Activated CD4-positive, CD25-positive, alpha-beta regulatory T cell treated with anti-CD3 and anti-CD28 coated beads, Interleukin-2, amount 50 U/mL, for 72 hours (primary cell): ENCODE data around the gene PPIE.
"Not testable (repeated sequence)": the region's sequence is repeated elsewhere in the genome, so short reads cannot be mapped to it uniquely, and the experiment has no call there.

Experiments
- DNase-seq: peaks from one replicate; pipeline ENCODE4 v3.0.0; 2021

PPIE gene

DNA sequence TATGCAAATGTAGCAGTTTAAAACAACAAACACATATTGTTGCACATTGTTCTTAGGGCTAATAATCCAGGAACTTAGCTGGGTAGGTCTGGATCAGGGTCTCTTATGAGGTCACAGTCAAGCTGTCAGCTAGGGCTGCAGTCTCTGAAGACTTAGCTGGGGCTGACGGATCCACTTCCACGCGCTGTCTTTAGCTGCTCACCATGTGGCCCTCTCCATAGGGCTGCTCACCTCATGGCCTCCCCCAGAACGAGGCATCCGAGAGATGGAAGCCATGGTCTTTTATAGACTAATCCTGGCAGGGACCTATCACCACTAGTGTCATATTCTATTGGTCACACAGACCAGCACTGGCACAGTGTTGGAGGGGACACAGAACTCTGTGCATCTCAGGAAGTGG lies 41.1 kb downstream of the PPIE start:
- DNase-seq: no peak

DNA sequence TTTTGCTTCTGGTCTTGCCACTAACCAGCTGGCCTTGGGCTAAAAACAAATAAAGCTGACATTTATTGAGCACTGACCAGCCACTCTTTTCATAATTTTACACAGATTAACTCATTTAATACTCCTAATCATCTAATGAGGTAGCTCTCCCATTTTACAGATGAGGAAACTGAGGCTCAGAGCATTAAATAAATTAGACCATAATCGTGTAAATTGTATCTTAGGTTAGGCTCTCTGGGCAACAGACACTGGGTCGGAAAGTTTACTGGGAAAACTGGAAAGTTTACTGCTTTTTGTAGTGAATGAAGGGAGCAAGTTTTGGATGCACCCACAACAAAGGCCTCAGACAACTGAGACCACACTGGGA lies 42.6 kb downstream of the PPIE start:
- DNase-seq: no peak

DNA sequence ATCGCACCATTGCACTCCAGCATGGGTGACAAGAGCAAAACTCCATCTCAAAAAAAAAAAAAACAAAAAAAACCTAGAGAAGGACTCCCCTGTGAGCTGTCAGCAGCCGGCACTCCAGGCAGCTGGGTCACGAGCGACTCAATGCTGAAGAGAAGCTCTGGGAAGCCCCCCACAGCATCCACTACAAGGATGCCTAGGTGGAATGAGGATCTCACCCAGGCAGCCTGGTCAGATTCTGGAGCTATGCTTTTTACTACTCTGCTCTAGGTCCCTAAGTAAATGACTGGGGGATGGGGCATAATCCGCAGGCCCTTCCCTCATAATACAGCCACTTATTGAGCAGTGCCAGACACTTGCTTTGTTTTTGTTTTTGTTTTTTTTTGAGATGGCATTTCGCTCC lies 43.4 kb downstream of the PPIE start:
- no peak for DNase-seq

DNA sequence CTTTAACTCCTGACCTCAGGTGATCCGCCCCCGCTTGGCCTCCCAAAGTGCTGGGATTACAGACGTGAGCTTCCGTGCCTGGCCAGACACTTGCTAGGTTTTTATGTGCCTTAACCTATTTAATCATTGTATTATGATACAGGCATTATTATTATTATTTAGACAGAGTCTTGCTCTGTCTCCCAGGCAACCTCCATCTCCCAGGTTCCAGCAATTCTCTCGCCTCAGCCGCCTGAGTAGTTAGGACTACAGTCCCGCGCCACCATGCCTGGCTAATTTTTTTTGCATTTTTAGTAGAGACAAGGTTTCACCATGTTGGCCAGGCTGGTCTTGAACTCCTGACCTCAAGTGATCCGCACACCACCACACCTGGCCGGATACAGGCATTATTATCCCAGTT lies 44.0 kb downstream of the PPIE start:
- not testable (repeated sequence) for DNase-seq

DNA sequence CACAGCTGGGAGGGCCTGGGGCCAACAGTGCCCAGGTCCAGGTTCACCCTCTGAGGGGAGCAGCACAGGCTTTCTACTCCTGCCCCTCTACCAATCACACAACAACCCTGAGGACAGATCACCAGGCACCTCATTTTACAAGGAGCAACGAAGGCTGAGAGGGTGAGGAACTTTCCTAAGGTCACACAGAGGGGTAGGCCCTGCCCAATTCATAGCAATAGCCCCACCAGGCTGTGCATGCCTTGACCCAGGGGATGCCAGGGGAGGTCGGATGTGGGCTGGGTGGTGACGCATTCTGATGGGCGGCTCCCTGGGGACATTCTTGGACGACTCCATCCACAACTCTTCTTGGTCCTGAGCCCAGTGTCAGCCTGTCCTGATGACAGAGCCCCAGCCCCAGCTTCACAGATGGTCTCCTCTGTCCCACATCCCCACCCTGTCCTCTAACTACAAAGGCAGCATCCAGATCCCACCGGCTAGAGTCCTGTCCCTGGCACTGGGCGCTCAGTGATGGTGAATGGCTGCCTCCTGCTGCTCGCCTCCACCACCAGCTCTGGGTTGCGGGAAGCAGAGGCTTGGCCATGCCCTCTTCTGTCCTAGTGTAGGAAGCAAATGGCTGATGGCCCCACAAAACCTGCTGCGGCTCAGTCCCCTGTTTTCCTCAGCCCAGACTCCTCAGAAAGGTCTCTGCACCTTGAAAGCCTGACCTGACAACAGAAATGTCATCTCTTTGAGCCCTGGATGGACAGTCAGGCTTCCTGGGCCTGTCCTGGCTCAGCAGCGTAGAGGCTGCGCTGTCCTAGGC lies 47.8 kb downstream of the PPIE start:
- DNase-seq: not testable (repeated sequence)

DNA sequence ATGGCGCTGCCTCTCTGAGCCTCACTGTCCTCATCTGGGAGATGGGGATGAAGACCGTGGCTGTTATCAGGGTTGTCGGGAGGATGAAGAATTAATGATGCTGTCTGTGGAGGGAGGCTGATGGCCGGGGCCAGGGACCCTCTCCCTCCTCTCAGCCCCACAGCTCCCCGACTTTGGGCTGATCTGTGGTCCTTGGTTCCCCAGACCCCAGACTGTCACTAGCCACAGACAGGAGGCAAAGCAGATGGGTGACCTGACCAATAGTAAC lies 48.4 kb downstream of the PPIE start:
- not testable (repeated sequence) for DNase-seq

DNA sequence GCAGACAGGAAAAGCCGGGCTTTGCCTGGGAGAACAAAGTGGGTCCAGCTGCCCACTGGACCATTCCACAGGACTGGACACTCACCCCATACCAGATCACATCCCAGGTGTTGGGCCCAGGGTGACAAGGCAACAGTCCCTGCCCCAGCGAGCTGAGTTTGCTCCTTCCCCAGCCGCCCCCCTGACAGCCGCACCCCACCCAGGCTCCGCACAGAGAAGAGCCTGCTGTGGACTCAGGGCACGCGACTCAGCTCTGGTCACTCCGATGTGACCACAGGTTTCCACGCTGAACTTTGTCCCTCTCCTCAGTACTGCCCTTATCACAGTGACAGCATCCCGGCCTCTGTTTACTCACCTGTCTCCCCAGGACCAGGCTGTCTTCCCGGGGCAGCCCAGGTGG lies 48.8 kb downstream of the PPIE start:
- no peak for DNase-seq

DNA sequence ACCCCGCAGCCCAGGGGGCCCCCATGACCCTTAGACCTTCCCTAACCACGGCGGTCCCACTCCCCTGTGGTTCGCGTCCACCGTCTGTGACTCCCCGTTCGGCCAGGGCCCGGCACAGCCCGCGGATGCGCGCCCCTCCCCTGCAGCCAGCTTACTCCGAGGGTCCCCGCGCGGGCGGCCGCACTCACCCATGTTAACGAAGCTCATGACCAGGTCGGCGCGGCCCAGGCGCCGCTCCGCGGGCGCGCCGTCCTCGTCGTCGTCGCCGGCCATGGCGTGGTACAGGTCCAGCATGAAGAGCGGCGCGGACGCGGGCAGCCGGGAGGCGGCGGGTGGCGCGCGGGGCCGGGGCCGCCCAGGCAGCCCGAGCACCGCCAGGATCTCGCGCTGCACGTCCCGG lies 49.3 kb downstream of the PPIE start:
- not testable (repeated sequence) for DNase-seq

DNA sequence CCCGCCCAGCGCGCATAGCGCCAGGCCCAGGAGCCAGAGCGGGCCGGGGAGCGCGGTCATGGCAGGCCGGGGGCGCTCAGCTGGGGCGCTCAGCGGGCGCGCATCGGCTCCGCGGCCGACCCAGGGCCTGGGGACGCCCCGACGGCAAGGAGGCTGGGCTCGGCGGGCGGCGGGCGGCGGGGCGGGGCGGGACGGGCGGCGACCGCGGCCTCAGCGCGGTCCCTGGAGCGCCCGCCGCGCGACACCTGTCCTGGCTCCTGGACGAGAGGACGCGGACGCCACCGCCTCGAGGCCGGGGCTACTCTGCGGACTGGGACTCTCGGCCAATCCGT lies 49.7 kb downstream of the PPIE start:
- no peak for DNase-seq

DNA sequence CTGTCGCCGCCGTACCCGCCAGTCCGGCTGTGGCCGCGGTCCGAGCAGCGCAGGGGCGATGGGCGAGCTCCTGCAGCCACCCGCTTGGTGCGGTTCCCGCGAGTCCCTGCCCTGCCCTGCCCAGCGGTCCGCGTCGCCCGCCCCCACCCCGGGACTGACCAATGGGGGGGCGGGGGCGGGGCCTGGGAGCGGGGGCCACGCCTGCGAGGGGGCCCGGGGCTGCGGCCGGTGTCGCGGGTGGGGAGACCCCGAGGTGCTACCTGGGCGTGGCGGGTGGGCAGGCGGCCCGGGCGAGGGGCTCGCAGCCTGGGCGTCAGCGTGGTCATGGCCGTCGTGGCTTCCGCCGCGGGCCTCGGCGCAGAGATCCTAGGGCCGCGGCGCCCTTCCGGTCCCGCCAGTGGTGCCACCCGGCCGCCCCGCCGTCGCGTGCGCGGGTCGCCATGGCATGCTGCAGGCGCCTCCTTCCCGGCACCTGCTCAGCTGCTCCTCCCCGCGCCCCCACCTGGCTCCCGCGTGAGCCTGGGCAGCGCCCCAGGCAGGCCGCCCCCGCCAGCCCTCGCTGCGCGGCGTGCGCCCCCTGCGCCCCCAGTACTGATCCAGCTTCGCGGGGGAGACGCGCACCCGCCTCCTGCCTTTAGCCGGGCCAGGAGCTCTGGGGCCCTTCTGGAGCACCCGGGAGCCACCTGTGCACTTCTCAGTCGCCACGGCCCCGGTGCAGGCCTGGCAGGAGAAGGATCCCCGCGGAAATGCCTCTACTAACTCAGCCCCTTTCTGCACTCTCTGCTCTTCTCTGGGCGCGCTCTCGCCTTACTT lies 50.3 kb downstream of the PPIE start, which contains the start of gene BMP8B:
Gene BMP8B, minus strand, starts transcription at position 108 of the 813 bp plus-strand sequence. CDS start 380 bp downstream, outside the sequence.
- DNase-seq: peak; percentile 66

DNA sequence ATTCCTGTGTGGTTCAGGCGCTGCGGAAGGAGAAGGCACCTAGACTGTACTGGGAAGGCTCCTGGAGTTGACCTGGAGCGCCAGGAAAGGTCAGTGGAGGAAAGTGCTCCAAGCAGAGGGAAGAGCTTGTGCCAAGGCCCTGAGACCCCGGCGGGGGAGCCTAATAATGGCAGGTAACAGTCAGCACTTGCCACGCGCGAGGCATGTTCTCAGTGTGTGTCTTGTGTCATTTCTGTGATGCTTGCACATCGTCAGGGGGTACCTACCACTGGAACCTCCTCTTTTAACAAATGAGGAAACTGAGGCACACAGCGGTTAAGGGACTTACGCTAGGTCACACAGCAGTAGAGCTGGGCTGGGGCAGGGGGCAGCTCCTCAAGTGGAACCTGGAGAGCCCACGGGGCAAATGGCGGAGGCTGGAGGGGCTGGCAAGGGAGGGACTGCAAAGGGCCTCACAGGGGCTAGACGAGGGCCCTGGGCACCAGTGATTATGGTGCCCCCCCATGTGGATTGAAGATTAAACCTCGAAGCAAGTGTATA lies 51.0 kb downstream of the PPIE start:
- no peak for DNase-seq

DNA sequence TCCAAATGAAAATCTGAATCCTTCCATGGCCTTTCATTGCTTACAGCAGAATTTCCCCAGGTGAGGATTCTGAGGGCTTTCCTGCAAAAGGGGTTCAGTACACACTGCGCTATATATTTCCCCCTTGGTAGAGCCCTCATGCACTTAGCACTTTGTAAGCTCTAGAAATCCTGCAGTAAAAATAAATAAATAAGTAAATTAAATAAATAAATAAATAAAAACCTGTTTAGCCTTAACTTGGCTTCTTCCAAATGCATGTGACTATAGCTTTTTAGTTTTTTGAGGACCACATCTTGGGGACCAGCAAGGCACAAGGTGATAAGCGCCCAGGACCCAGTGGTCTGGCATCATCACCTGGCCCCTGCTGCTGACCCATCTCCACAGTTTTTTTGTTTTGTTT lies 53.2 kb downstream of the PPIE start:
- DNase-seq: no peak

DNA sequence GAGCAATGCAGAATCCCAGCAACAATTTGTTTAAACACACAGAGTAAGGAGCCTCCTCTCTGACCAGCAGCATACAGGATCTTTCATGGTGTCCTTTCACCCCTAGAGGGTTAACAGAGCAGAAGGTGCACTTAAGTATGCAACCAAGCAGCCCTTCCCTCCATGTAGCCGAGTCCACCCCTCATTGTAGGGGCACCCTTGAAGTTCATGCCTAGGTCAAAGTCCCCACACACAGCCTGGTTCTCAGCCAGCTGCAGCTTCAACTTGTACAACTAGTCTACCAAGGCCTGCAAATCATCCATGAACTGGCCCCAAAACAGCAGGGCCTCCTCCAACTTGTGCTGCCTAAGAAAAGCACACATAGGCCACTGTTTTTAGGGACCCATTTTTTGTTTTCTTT lies 57.0 kb downstream of the PPIE start:
- DNase-seq: no peak

DNA sequence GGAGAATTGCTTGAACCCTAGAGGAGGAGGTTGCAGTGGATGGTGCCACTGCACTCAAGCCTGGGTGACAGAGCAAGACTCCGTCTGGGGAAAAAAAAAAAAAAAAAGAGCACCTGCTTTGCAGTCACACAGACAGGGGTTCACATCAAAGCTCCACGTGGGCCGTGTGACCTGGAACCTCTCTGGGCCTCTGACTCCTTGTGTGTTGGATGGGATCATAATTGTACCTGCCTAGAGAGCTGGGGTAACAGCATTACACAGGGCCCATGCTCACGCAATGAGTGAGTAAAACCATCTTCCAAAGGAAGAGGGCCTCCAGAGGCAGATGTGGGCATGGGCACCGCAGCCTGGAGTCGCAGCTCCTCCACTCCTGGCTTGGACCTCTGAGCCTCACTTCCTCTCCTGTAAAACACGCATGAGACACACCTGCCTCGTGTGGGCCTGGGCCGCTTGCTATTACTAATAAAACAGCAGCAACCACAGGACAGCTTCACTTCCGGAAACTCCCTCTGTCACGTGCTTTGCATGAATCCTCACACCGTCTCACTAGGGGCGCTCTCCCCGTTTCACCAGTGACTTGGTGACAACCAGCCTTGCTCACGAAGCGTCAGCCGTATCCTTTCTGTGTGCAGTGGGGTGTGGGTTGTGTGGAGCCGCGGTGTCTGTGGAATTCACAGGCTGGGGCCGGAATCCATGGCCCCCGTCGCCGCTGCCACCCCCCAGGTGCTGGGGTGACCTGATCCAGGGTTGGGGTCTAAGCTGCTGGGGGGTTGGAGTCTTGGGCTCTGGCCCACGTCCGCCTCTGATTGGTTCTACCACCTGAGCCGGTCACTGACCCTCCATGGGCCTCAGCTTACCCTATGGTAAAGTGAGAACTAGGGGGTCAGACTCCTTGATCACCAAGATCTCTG lies 60.4 kb downstream of the PPIE start:
- DNase-seq: peak; percentile 85

DNA sequence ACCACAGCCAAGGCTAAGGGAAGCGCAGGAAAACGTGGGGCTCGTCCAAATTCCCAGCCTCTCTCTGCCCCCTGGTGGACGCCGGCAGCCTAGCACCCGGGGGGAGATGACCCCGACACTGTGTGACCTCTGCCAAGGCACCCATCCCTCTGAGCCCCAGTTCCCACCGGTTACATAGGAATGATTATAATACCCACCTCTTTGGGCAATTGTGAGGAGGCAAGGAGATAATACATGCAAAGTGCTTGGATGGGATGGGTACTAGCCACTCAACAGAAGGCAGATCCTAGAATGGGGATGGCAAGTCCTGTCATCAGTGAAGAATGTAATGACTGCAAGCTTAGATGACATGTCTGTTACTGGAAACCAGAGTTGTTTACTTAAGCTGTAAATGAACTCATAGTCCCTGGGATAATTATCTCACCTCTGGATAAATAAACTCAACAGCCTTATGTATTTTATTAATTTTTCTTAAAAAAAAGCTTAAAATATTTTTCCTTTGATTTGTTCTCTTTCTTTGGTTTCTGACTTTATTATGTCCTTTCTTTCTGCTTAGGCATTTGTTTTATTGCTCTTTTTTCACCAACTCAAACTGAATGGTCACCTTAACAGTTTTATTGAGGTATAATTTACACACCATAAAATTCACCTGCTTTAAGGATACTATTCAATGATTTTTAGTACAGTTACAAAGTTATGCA lies 61.2 kb downstream of the PPIE start:
- DNase-seq: peak; percentile 83

DNA sequence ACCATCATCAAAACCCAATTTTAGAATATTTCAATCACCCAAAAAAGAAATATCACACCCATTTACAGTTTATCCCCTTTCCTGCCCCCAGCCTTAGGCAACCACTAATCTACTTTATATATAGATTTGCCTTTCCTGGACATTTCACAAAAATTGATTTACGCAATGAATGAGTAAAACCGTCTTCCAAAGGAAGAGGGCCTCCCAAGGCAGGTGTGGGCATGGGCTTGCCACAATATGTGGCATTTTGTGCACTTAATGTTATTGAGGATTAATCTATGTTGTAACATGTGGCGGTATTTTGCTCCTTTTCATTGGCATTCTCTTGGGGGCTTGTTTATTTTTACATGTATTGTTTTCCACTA lies 61.8 kb downstream of the PPIE start:
- no peak for DNase-seq

DNA sequence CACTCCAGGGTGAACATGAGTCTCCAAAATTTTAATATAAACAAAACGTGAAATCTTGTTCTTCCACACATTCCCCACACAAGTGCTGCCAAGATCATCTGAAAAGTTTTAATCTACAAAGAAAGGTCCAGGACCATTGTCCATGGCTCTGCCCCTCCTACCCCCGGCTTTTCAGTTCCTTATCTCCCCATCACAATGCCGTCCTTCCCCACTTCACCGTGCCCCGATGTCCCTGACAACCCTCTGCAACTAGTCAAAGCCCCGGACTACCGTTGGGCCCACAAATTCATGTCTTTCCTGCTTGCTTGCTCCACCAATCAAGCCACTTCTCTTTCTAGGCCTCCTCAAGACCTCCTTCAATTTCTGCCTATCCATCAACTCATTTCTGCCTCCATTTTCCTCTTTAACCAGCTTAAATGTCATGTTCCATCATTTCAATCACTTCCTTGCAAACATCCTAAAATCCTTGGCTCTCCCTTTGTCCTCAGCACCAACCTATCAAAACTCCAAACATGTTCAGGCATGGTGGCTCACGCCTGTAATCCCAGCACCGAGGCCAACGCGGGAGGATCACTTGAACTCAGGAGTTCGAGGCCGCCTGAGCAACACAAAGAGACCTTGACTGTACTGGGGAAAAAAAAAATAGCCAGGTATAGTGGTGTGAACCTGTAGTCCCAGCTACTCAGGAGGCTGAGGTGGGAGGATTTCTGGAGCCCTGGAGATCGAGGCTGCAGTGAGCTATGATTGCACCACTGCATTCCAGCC lies 64.0 kb downstream of the PPIE start:
- DNase-seq: no peak

DNA sequence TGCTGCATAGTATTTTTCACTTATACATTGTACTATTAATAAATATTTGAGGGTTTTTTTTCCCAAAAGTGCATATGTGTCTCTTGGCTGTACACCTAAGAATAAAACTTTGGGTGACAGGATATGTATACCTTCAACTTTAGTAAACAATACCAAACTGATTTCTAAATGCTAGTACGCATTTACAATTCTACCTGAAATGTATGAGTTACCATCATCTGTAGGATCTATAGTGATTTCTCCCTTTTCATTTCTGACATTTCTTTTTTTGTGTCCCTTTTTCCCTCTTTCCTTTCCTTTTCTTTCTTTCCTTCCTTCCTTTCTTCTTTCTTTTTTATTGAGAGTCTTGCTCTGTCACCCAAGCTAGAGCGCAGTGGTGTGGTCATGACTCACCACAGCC lies 66.7 kb downstream of the PPIE start:
- no peak for DNase-seq

DNA sequence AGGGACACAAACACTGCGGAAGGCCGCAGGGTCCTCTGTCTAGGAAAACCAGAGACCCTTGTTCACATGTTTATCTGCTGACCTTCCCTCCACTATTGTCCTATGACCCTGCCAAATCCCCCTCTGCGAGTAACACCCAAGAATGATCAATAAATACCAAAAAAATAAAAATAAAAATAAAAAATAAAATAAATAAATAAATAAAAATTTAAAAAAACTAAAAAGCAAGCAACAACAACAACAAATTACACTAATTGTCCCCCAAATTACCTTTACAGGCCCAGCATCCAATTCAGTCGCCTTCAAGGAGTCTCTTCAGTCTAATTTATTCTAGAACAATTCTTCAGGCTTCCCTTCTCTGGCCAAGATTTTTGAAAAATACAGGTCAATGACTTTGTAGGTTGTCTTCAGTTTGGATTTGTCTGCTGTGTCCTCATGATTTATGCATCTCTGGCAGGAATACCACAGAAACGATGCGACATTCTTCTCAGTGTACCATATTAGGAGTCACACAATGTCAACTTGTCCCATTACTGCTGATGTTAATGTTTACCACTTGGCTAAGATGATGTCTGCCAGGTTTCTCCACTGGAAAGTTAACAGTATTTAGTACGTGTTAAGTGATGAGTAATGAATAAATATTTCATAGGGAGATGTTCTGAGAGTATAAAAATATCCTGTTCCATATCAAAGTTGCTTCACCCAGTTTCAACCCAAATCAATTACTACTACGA lies 70.3 kb downstream of the PPIE start:
- DNase-seq: no peak

DNA sequence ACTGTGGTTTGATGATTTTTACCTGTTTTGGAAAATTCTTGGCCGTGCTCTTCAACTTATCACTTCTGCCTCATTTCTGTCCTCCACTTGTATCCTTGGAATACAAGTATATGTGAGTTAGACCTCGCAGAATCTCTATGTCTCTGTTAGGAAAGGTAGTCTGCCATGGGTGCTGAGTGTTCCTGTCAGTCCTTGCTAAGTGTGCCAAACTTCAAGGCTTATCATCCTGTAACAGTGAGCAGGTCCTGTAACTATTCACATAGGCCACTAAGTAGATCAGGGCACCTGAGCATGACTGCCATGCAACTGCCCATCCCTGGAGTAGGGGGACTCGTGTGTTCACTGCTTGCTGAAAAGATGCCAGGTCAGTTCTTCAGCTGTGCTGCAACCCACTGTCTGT lies 74.2 kb downstream of the PPIE start:
- no peak for DNase-seq
